Gastrocnemius medialis (tissue), 4 donors: ENCODE measurements around the gene YAP1. TPM values are rescaled to one million over a fixed set of nuclear protein-coding genes. Genes with fewer than 3 reads are reported as not detected.

ENCODE experiments used
- ATAC-seq, 2 donors: fragments of 150-250 bp; one replicate each; pipeline ENCODE4 v1.9.1; 2016
- DNase-seq, 2 donors: peaks; one replicate each; pipeline ENCODE4 v3.0.0-alpha.2; 2019
- H3K27ac ChIP-seq, 4 donors: fragments of 200-600 bp; sonication (generic); 1 replicate in 1 of 4; 2 replicates in 3 of 4; pipeline ENCODE4 v1.5.1; 2016 to 2018; ENCODE audit warnings: mild to moderate bottlenecking in 2 of 4, moderate library complexity in 1 of 4
- H3K27me3 ChIP-seq, 3 donors: fragments of 200-600 bp; sonication (generic) in 2 of 3; 1 replicate in 1 of 3; 2 replicates in 2 of 3; pipeline versions ENCODE4 v1.5.1 to v1.6.0; 2016 to 2019; ENCODE audit warnings: mild to moderate bottlenecking in 1 of 3, moderate library complexity in 1 of 3
- H3K36me3 ChIP-seq, 2 donors: fragments of 200-600 bp; sonication (generic) in 1 of 2; one replicate each; pipeline ENCODE4 v1.5.1; 2017 to 2018
- H3K4me1 ChIP-seq, 2 donors: fragments of 200-600 bp; sonication (generic) in 1 of 2; one replicate each; pipeline ENCODE4 v1.5.1; 2016 to 2017; ENCODE audit warnings: mild to moderate bottlenecking in 2 of 2
- H3K4me3 ChIP-seq, 4 donors: fragments of 200-600 bp; sonication (generic) in 3 of 4; 1 replicate in 1 of 4; 2 replicates in 3 of 4; pipeline ENCODE4 v1.5.1; 2016 to 2019; ENCODE audit warnings: mild to moderate bottlenecking in 2 of 4
- H3K9me3 ChIP-seq, 3 donors: fragments of 200-600 bp; sonication (generic) in 2 of 3; 1 replicate in 1 of 3; 2 replicates in 2 of 3; pipeline ENCODE4 v1.5.1; 2016 to 2019
- CTCF ChIP-seq, 5 experiments: fragments of 450-650 bp in 3 of 5; fragments of 200-600 bp in 2 of 5; sonication (generic) in 2 of 5; IDR thresholded peaks in 4 of 5; conservative IDR thresholded peaks in 1 of 5; 1 replicate in 4 of 5; 2 replicates in 1 of 5; pipeline ENCODE4 v1.5.1; 2016 to 2019; ENCODE audit warnings: antibody characterized with exemption in 5 of 5, mild to moderate bottlenecking in 3 of 5, moderate library complexity in 3 of 5
- POLR2A ChIP-seq, 2 donors: fragments of 450-650 bp; IDR thresholded peaks; one replicate each; pipeline ENCODE4 v1.6.1; 2017; ENCODE audit warnings: antibody characterized with exemption in 2 of 2, mild to moderate bottlenecking in 2 of 2, moderate library complexity in 2 of 2
- in situ Hi-C, 4 donors: fragments of 200-750 bp; cut with MboI; loops; one replicate each; pipeline versions ENCODE4 v1.15.0 to v1.8.0; 2017; ENCODE audit warnings: low sequenced_read_pairs in 4 of 4
- intact Hi-C: fragments of 100-400 bp; cut with DNase I; formaldehyde crosslinking; loops from one replicate; pipeline ENCODE4 v1.15.1; 2023; ENCODE audit warnings: low total_unique reads
- total RNA-seq, 4 donors: library from RNA; depleted of rRNA; stranded (reverse); fragments of >200 nt; gene quantifications; one replicate each; pipeline versions ENCODE4 v1.1.0 to v1.2.3, GENCODE V29; 2016

The YAP1 gene
- total RNA-seq, 4 donors from 2014 or later = 41.9 to 89.4 (median 72.6) TPM

- in situ Hi-C loops (no loop called here), intact Hi-C loops (no loop called here)
- Histone ChIP-seq H3K27me3 (no peaks in the 10 kb centered on the region), H3K36me3 (no peaks in the 10 kb centered on the region), H3K27ac (peak overlapping the region in 3 of 4 donors; percentile 55 to 76 (median 65)), H3K9me3 (no peaks in the 10 kb centered on the region), H3K4me3 (no peak overlapping the region), H3K4me1 (peaks cover 61 to 65% of the 10 kb centered on the region in 2 donors)
- DNase-seq (no peak), ATAC-seq (no peak)
- TF ChIP-seq CTCF (IDR thresholded peaks at IDR 0.05 in 4 of 5, conservative IDR thresholded peaks at IDR 0.05 in 1 of 5) (no peak), POLR2A (IDR thresholded peaks at IDR 0.05) (no peak)
These were observed 11.1 kb downstream of the YAP1 start for GRCh38 chr11:102121329-102121728.

GRCh38 chr11:102134597-102134996 lies 24.4 kb downstream of the YAP1 start:
- in situ Hi-C loops (no loop called here), intact Hi-C loops (no loop called here)
- no peak for ATAC-seq

GRCh38 chr11:102135256-102135655 lies 25.0 kb downstream of the YAP1 start:
- no peaks in the 10 kb centered on the region for H3K36me3 ChIP-seq
- intact Hi-C loops = no loop called here
- in situ Hi-C loops = no loop called here
- H3K27ac ChIP-seq = peak overlapping the region in 2 of 4 donors; percentile 85 to 86
- TF ChIP-seq POLR2A (IDR thresholded peaks at IDR 0.05) = no peak
- TF ChIP-seq CTCF (IDR thresholded peaks at IDR 0.05 in 4 of 5, conservative IDR thresholded peaks at IDR 0.05 in 1 of 5) = no peak
- ATAC-seq (no peak), DNase-seq (no peak)
- H3K9me3 ChIP-seq = no peaks in the 10 kb centered on the region
- H3K4me1 ChIP-seq = peaks cover 35 to 56% of the 10 kb centered on the region in 2 donors
- H3K27me3 ChIP-seq = no peaks in the 10 kb centered on the region
- no peak overlapping the region for H3K4me3 ChIP-seq

More at GRCh38 chr11:102134597-102134996, 24.4 kb downstream of the YAP1 start:
- no peak for TF ChIP-seq POLR2A (IDR thresholded peaks at IDR 0.05)
- no peak for TF ChIP-seq CTCF (IDR thresholded peaks at IDR 0.05 in 4 of 5, conservative IDR thresholded peaks at IDR 0.05 in 1 of 5)
- H3K4me1 ChIP-seq = peaks cover 29 to 49% of the 10 kb centered on the region in 2 donors
- H3K36me3 ChIP-seq = no peaks in the 10 kb centered on the region
- DNase-seq = no peak
- H3K9me3 ChIP-seq = no peaks in the 10 kb centered on the region
- peak overlapping the region in 1 of 4 donors; percentile 85 for H3K27ac ChIP-seq
- no peaks in the 10 kb centered on the region for H3K27me3 ChIP-seq
- H3K4me3 ChIP-seq = no peak overlapping the region

- TF ChIP-seq CTCF (IDR thresholded peaks at IDR 0.05 in 4 of 5, conservative IDR thresholded peaks at IDR 0.05 in 1 of 5) (no peak), POLR2A (IDR thresholded peaks at IDR 0.05) (no peak)
- H3K27ac ChIP-seq = peak overlapping the region; percentile 69 to 86 (median 79)
- ATAC-seq = no peak
- in situ Hi-C loops (no loop called here), intact Hi-C loops (no loop called here)
- H3K4me3 ChIP-seq = no peak overlapping the region
- H3K36me3 ChIP-seq = no peaks in the 10 kb centered on the region
- peaks cover 40 to 67% of the 10 kb centered on the region in 2 donors for H3K4me1 ChIP-seq
- no peaks in the 10 kb centered on the region for H3K9me3 ChIP-seq
- no peak for DNase-seq
- no peaks in the 10 kb centered on the region for H3K27me3 ChIP-seq
These were observed 28.0 kb downstream of the YAP1 start for GRCh38 chr11:102138223-102138622.

- peak; percentile 25 for ATAC-seq
- peaks cover 41 to 72% of the 10 kb centered on the region in 2 donors for H3K4me1 ChIP-seq
- in situ Hi-C loops = no loop called here
These were observed 28.4 kb downstream of the YAP1 start for GRCh38 chr11:102138670-102139069.

More at GRCh38 chr11:102138670-102139069, 28.4 kb downstream of the YAP1 start:
- Histone ChIP-seq H3K27me3 (no peaks in the 10 kb centered on the region), H3K36me3 (no peaks in the 10 kb centered on the region), H3K27ac (peak overlapping the region; percentile 69 to 86 (median 79)), H3K4me3 (no peak overlapping the region), H3K9me3 (no peaks in the 10 kb centered on the region)
- intact Hi-C loops = no loop called here
- no peak for TF ChIP-seq POLR2A (IDR thresholded peaks at IDR 0.05)
- no peak for TF ChIP-seq CTCF (IDR thresholded peaks at IDR 0.05 in 4 of 5, conservative IDR thresholded peaks at IDR 0.05 in 1 of 5)
- no peak for DNase-seq
